Retinal pigment epithelial cell (primary cell): ENCODE results near the gene ACTN3.

ENCODE experiments used
- DNase-seq: peaks from one replicate; pipeline ENCODE4 v3.0.0-alpha.2; 2010; ENCODE audit warnings: low read depth
- H3K4me3 ChIP-seq: 2 replicates; pipeline ENCODE4 v1.5.1; 2011; ENCODE audit warnings: mild to moderate bottlenecking, low read length, control low read depth, moderate library complexity
- TF ChIP-seq, protein P1 (sequence below): conservative IDR thresholded peaks from 2 replicates; pipeline ENCODE4 v1.5.1; 2011; ENCODE audit warnings: low read depth, low read length, control low read depth, inconsistent platforms

The ACTN3 gene

DNA sequence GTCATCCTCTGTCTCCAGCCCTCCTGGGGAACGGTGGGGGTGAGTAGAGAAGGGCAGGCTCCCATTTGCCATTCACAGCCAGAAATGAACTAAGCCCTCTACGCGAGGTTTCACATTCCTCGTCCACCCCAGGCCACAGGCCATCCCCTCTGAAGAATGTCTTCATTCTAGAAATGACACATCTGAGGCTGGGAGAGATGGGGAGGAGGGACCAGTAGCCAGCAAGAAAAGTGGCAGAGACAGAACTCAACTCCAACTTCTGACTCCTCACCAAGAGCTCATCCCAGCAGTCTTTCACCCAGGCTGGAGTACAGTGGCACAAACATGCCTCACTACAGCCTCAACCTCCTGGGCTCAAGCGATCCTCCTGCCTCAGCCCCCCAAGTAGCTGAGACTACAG, 18.3 kb downstream of the ACTN3 start:
- TF ChIP-seq, protein P1, sequence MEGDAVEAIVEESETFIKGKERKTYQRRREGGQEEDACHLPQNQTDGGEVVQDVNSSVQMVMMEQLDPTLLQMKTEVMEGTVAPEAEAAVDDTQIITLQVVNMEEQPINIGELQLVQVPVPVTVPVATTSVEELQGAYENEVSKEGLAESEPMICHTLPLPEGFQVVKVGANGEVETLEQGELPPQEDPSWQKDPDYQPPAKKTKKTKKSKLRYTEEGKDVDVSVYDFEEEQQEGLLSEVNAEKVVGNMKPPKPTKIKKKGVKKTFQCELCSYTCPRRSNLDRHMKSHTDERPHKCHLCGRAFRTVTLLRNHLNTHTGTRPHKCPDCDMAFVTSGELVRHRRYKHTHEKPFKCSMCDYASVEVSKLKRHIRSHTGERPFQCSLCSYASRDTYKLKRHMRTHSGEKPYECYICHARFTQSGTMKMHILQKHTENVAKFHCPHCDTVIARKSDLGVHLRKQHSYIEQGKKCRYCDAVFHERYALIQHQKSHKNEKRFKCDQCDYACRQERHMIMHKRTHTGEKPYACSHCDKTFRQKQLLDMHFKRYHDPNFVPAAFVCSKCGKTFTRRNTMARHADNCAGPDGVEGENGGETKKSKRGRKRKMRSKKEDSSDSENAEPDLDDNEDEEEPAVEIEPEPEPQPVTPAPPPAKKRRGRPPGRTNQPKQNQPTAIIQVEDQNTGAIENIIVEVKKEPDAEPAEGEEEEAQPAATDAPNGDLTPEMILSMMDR, result no peak
- no peak overlapping the region for H3K4me3 ChIP-seq
- no peak for DNase-seq

- no peak for DNase-seq
- no peak overlapping the region for H3K4me3 ChIP-seq
- TF ChIP-seq, protein P1, result no peak
These were observed 19.5 kb downstream of the ACTN3 start for GRCh38 chr11:66566221-66566620.

GRCh38 chr11:66567787-66568123, 21.1 kb downstream of the ACTN3 start:
- no peak for DNase-seq
- peak overlapping the region; percentile 35 for H3K4me3 ChIP-seq
- TF ChIP-seq, protein P1, result peak; percentile 13

GRCh38 chr11:66568124-66568916, 21.6 kb downstream of the ACTN3 start, which contains the start of gene CTSF:
CTSF (minus strand) TSS chr11:66568606; CDS start chr11:66568486, 120 bp downstream.
- TF ChIP-seq, protein P1, result no peak
- peak; percentile 28 for DNase-seq
- H3K4me3 ChIP-seq, result peak within 1 kb of the TSS; percentile 35

GRCh38 chr11:66569076-66569475, 22.4 kb downstream of the ACTN3 start:
- H3K4me3 ChIP-seq, result no peak overlapping the region
- no peak for DNase-seq
- TF ChIP-seq, protein P1, result no peak

- H3K4me3 ChIP-seq, result no peak overlapping the region
- TF ChIP-seq, protein P1, result no peak
- DNase-seq, result peak; percentile 34
These were observed 23.6 kb downstream of the ACTN3 start for GRCh38 chr11:66570079-66570849.

GRCh38 chr11:66570850-66571180, 24.1 kb downstream of the ACTN3 start:
- no peak overlapping the region for H3K4me3 ChIP-seq
- TF ChIP-seq, protein P1, result no peak
- no peak for DNase-seq
